ENCODE results near the gene PSG4. TPM values are rescaled to one million over a fixed set of nuclear protein-coding genes. Genes with fewer than 3 reads are reported as not detected.
"Not testable (repeated sequence)": the region's sequence is repeated elsewhere in the genome, so short reads cannot be mapped to it uniquely, and the experiment has no call there.

PSG4 gene
- total RNA-seq (ENCODE audit: unreplicated experiment) = not detected
- long read RNA-seq = 0 reads

GRCh38 chr19:43205471-43206105 lies at the start of gene PSG4:
TSS of gene PSG4 (minus strand) at chr19:43205638. CDS start at chr19:43205536, 102 bp downstream.
- not testable (repeated sequence) for DNase-seq; H3K9me3 Mint-ChIP-seq (ENCODE audit: unreplicated experiment); H3K36me3 Mint-ChIP-seq (ENCODE audit: unreplicated experiment); H3K27me3 Mint-ChIP-seq (ENCODE audit: unreplicated experiment); H3K4me1 Mint-ChIP-seq (ENCODE audit: low read depth, unreplicated experiment); H3K4me3 Mint-ChIP-seq (ENCODE audit: unreplicated experiment); H3K27ac Mint-ChIP-seq (ENCODE audit: unreplicated experiment)

- H3K4me1 Mint-ChIP-seq (ENCODE audit: low read depth, unreplicated experiment); H3K9me3 Mint-ChIP-seq (ENCODE audit: unreplicated experiment); H3K27ac Mint-ChIP-seq (ENCODE audit: unreplicated experiment); H3K4me3 Mint-ChIP-seq (ENCODE audit: unreplicated experiment); H3K36me3 Mint-ChIP-seq (ENCODE audit: unreplicated experiment); DNase-seq; H3K27me3 Mint-ChIP-seq (ENCODE audit: unreplicated experiment): not testable (repeated sequence)
These were observed 46.0 kb upstream of the PSG4 start for GRCh38 chr19:43251428-43251827.

GRCh38 chr19:43250296-43250695 lies 44.9 kb upstream of the PSG4 start:
- not testable (repeated sequence) for H3K36me3 Mint-ChIP-seq (ENCODE audit: unreplicated experiment); H3K27me3 Mint-ChIP-seq (ENCODE audit: unreplicated experiment); H3K27ac Mint-ChIP-seq (ENCODE audit: unreplicated experiment); H3K4me1 Mint-ChIP-seq (ENCODE audit: low read depth, unreplicated experiment); H3K9me3 Mint-ChIP-seq (ENCODE audit: unreplicated experiment); H3K4me3 Mint-ChIP-seq (ENCODE audit: unreplicated experiment); DNase-seq

GRCh38 chr19:43248635-43249002 lies 43.2 kb upstream of the PSG4 start:
- not testable (repeated sequence) for H3K36me3 Mint-ChIP-seq (ENCODE audit: unreplicated experiment); H3K9me3 Mint-ChIP-seq (ENCODE audit: unreplicated experiment); H3K27ac Mint-ChIP-seq (ENCODE audit: unreplicated experiment); H3K27me3 Mint-ChIP-seq (ENCODE audit: unreplicated experiment); H3K4me1 Mint-ChIP-seq (ENCODE audit: low read depth, unreplicated experiment); DNase-seq; H3K4me3 Mint-ChIP-seq (ENCODE audit: unreplicated experiment)

- not testable (repeated sequence) for DNase-seq; H3K4me3 Mint-ChIP-seq (ENCODE audit: unreplicated experiment); H3K4me1 Mint-ChIP-seq (ENCODE audit: low read depth, unreplicated experiment); H3K27me3 Mint-ChIP-seq (ENCODE audit: unreplicated experiment); H3K36me3 Mint-ChIP-seq (ENCODE audit: unreplicated experiment); H3K27ac Mint-ChIP-seq (ENCODE audit: unreplicated experiment); H3K9me3 Mint-ChIP-seq (ENCODE audit: unreplicated experiment)
These were observed 41.9 kb upstream of the PSG4 start for GRCh38 chr19:43247243-43247880.

GRCh38 chr19:43245848-43246247 lies 40.4 kb upstream of the PSG4 start:
- H3K4me3 Mint-ChIP-seq (ENCODE audit: unreplicated experiment); H3K9me3 Mint-ChIP-seq (ENCODE audit: unreplicated experiment); H3K36me3 Mint-ChIP-seq (ENCODE audit: unreplicated experiment); DNase-seq; H3K27ac Mint-ChIP-seq (ENCODE audit: unreplicated experiment); H3K4me1 Mint-ChIP-seq (ENCODE audit: low read depth, unreplicated experiment); H3K27me3 Mint-ChIP-seq (ENCODE audit: unreplicated experiment): not testable (repeated sequence)

GRCh38 chr19:43242211-43242610 lies 36.8 kb upstream of the PSG4 start:
- H3K9me3 Mint-ChIP-seq (ENCODE audit: unreplicated experiment); DNase-seq; H3K4me1 Mint-ChIP-seq (ENCODE audit: low read depth, unreplicated experiment): not testable (repeated sequence)

GRCh38 chr19:43238213-43238612 lies 32.8 kb upstream of the PSG4 start:
- not testable (repeated sequence) for H3K27ac Mint-ChIP-seq (ENCODE audit: unreplicated experiment); H3K27me3 Mint-ChIP-seq (ENCODE audit: unreplicated experiment); H3K4me3 Mint-ChIP-seq (ENCODE audit: unreplicated experiment); H3K4me1 Mint-ChIP-seq (ENCODE audit: low read depth, unreplicated experiment); H3K36me3 Mint-ChIP-seq (ENCODE audit: unreplicated experiment); H3K9me3 Mint-ChIP-seq (ENCODE audit: unreplicated experiment); DNase-seq

More at GRCh38 chr19:43242211-43242610, 36.8 kb upstream of the PSG4 start:
- not testable (repeated sequence) for H3K27ac Mint-ChIP-seq (ENCODE audit: unreplicated experiment); H3K36me3 Mint-ChIP-seq (ENCODE audit: unreplicated experiment); H3K27me3 Mint-ChIP-seq (ENCODE audit: unreplicated experiment); H3K4me3 Mint-ChIP-seq (ENCODE audit: unreplicated experiment)

GRCh38 chr19:43235686-43236085 lies 30.2 kb upstream of the PSG4 start:
- not testable (repeated sequence) for H3K27me3 Mint-ChIP-seq (ENCODE audit: unreplicated experiment); H3K36me3 Mint-ChIP-seq (ENCODE audit: unreplicated experiment); H3K27ac Mint-ChIP-seq (ENCODE audit: unreplicated experiment); DNase-seq; H3K4me3 Mint-ChIP-seq (ENCODE audit: unreplicated experiment); H3K9me3 Mint-ChIP-seq (ENCODE audit: unreplicated experiment); H3K4me1 Mint-ChIP-seq (ENCODE audit: low read depth, unreplicated experiment)

All from glutamatergic neuron (in vitro differentiated cells).